Measurements from ENCODE around the gene HTR2A. TPM values are rescaled to one million over a fixed set of nuclear protein-coding genes. Genes with fewer than 3 reads are reported as not detected.

The HTR2A gene
- total and polyA plus RNA-seq, 4 donors, result 0.09 to 1.1 (median 0.43) TPM

- Histone ChIP-seq H3K4me3 (no peak overlapping the region), H3K9ac (ENCODE audit: insufficient read depth in 1 of 2, low read length in 2 of 2) (peak overlapping the region in 1 of 2 donors; percentile 75), H3K9me3 (ENCODE audit: control insufficient read depth in 4 of 4, insufficient read depth in 3 of 4, low read length in 3 of 4) (no peaks in the 10 kb centered on the region), H3K27ac (ENCODE audit: low read depth in 1 of 2, low read length in 1 of 2) (no peak overlapping the region), H3K36me3 (ENCODE audit: control insufficient read depth in 4 of 4, insufficient read depth in 4 of 4, low read length in 4 of 4) (no peaks in the 10 kb centered on the region), H3K27me3 (ENCODE audit: control insufficient read depth in 3 of 3, insufficient read depth in 3 of 3, low read length in 2 of 3) (no peaks in the 10 kb centered on the region), H3K4me1 (ENCODE audit: control insufficient read depth in 5 of 5, insufficient read depth in 5 of 5, low read length in 5 of 5) (peaks cover 0 to 24% (median 0%) of the 10 kb centered on the region in 5 donors)
- TF ChIP-seq CTCF (IDR thresholded peaks at IDR 0.05; ENCODE audit: control extremely low read depth, extremely low read depth), result no peak
- peak; percentile 16 for ATAC-seq (ENCODE audit: insufficient read depth, low FRiP score)
- DNase-seq, result peak in 1 of 3 donors; percentile 5
These were observed 2.3 kb downstream of the HTR2A start for GRCh38 chr13:46894568-46894967.

GRCh38 chr13:46893798-46894560 is 2.9 kb downstream of the HTR2A start:
- WGBS, 2 donors, result 2% methylated on average over 34 of the region's 34 CpGs
- Histone ChIP-seq H3K27ac (ENCODE audit: low read depth in 1 of 2, low read length in 1 of 2) (peak overlapping the region in 1 of 2 donors; percentile 30), H3K9ac (ENCODE audit: insufficient read depth in 1 of 2, low read length in 2 of 2) (peak overlapping the region in 1 of 2 donors; percentile 97)

GRCh38 chr13:46893221-46893740 is 3.6 kb downstream of the HTR2A start:
- no peak overlapping the region for H3K4me3 ChIP-seq
- no peaks in the 10 kb centered on the region for H3K36me3 ChIP-seq (ENCODE audit: control insufficient read depth in 4 of 4, insufficient read depth in 4 of 4, low read length in 4 of 4)
- TF ChIP-seq CTCF (IDR thresholded peaks at IDR 0.05; ENCODE audit: control extremely low read depth, extremely low read depth), result no peak
- peaks cover 0 to 24% (median 0%) of the 10 kb centered on the region in 5 donors for H3K4me1 ChIP-seq (ENCODE audit: control insufficient read depth in 5 of 5, insufficient read depth in 5 of 5, low read length in 5 of 5)
- H3K9me3 ChIP-seq (ENCODE audit: control insufficient read depth in 4 of 4, insufficient read depth in 3 of 4, low read length in 3 of 4), result no peaks in the 10 kb centered on the region
- DNase-seq, result peak in 1 of 3 donors; percentile 1
- H3K9ac ChIP-seq (ENCODE audit: insufficient read depth in 1 of 2, low read length in 2 of 2), result peak overlapping the region in 1 of 2 donors; percentile 97
- H3K27me3 ChIP-seq (ENCODE audit: control insufficient read depth in 3 of 3, insufficient read depth in 3 of 3, low read length in 2 of 3), result peaks cover 0 to 2% (median 0%) of the 10 kb centered on the region in 3 donors
- 54 to 67% methylated on average over 4 of the region's 4 CpGs for WGBS, 2 donors
- ATAC-seq (ENCODE audit: insufficient read depth, low FRiP score), result no peak
- H3K27ac ChIP-seq (ENCODE audit: low read depth in 1 of 2, low read length in 1 of 2), result no peak overlapping the region

More at GRCh38 chr13:46893798-46894560, 2.9 kb downstream of the HTR2A start:
- H3K9me3 ChIP-seq (ENCODE audit: control insufficient read depth in 4 of 4, insufficient read depth in 3 of 4, low read length in 3 of 4), result no peaks in the 10 kb centered on the region
- peaks cover 0 to 24% (median 0%) of the 10 kb centered on the region in 5 donors for H3K4me1 ChIP-seq (ENCODE audit: control insufficient read depth in 5 of 5, insufficient read depth in 5 of 5, low read length in 5 of 5)
- ATAC-seq (ENCODE audit: insufficient read depth, low FRiP score) (peak; percentile 90), DNase-seq (peak; percentile 82 to 83 (median 83))
- peak overlapping the region; percentile 30 for H3K4me3 ChIP-seq
- peak; percentile 15 for TF ChIP-seq CTCF (IDR thresholded peaks at IDR 0.05; ENCODE audit: control extremely low read depth, extremely low read depth)
- H3K36me3 ChIP-seq (ENCODE audit: control insufficient read depth in 4 of 4, insufficient read depth in 4 of 4, low read length in 4 of 4), result no peaks in the 10 kb centered on the region
- no peaks in the 10 kb centered on the region for H3K27me3 ChIP-seq (ENCODE audit: control insufficient read depth in 3 of 3, insufficient read depth in 3 of 3, low read length in 2 of 3)
